ENCODE data around the gene ZNF550. TPM values are rescaled to one million over a fixed set of nuclear protein-coding genes. Genes with fewer than 3 reads are reported as not detected.
A peak's percentile ranks its signal among the peaks of the same experiment; 100 is the strongest.

The ZNF550 gene
- total and polyA plus RNA-seq, 2 of the 13 experiments (the other 11 are each of a cell fraction or from before 2014, with no cell fraction given) = 8.6 to 9.1 TPM

GRCh38 chr19:57566396-57567265, 7.0 kb upstream of the ZNF550 start (continued):
- TF ChIP-seq, protein P1, sequence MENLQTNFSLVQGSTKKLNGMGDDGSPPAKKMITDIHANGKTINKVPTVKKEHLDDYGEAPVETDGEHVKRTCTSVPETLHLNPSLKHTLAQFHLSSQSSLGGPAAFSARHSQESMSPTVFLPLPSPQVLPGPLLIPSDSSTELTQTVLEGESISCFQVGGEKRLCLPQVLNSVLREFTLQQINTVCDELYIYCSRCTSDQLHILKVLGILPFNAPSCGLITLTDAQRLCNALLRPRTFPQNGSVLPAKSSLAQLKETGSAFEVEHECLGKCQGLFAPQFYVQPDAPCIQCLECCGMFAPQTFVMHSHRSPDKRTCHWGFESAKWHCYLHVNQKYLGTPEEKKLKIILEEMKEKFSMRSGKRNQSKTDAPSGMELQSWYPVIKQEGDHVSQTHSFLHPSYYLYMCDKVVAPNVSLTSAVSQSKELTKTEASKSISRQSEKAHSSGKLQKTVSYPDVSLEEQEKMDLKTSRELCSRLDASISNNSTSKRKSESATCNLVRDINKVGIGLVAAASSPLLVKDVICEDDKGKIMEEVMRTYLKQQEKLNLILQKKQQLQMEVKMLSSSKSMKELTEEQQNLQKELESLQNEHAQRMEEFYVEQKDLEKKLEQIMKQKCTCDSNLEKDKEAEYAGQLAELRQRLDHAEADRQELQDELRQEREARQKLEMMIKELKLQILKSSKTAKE (CRISPR knock-in tag; IDR thresholded peaks at IDR 0.05; ENCODE audit: borderline replicate concordance) = no peak
- TF ChIP-seq TEAD2 (CRISPR knock-in tag; IDR thresholded peaks at IDR 0.05) (no peak), ZBTB21 (CRISPR knock-in tag; IDR thresholded peaks at IDR 0.05) (no peak), ZNF431 (CRISPR knock-in tag; IDR thresholded peaks at IDR 0.05; ENCODE audit: borderline replicate concordance, low read depth) (no peak), ZNF513 (CRISPR knock-in tag; conservative IDR thresholded peaks at IDR 0.05) (no peak), ZIK1 (CRISPR knock-in tag; IDR thresholded peaks at IDR 0.05; ENCODE audit: borderline replicate concordance, low read depth) (no peak), XRCC5 (optimal IDR thresholded peaks at IDR 0.05; ENCODE audit: low read length) (peak; percentile 65), ELF4 (CRISPR knock-in tag; IDR thresholded peaks at IDR 0.05; ENCODE audit: borderline replicate concordance) (no peak), STAT5B (CRISPR knock-in tag; IDR thresholded peaks at IDR 0.05) (no peak), ZMYM2 (CRISPR knock-in tag; IDR thresholded peaks at IDR 0.05) (0 out of 2 replicates have a peak, but pooled peaks have one; percentile 26), ZNF383 (CRISPR knock-in tag; IDR thresholded peaks at IDR 0.05; ENCODE audit: borderline replicate concordance) (no peak), ZNF678 (CRISPR knock-in tag; IDR thresholded peaks at IDR 0.05) (no peak), ZNF616 (CRISPR knock-in tag; IDR thresholded peaks at IDR 0.05; ENCODE audit: low read depth) (peak; percentile 100), SMYD3 (CRISPR knock-in tag; IDR thresholded peaks at IDR 0.05) (no peak), GABPA (IDR thresholded peaks at IDR 0.05; ENCODE audit: low read depth, low read length) (no peak), GABPA (CRISPR knock-in tag; IDR thresholded peaks at IDR 0.05; ENCODE audit: low read depth) (no peak), MLLT10 (CRISPR knock-in tag; IDR thresholded peaks at IDR 0.05) (no peak)
- TF ChIP-seq, protein P2, sequence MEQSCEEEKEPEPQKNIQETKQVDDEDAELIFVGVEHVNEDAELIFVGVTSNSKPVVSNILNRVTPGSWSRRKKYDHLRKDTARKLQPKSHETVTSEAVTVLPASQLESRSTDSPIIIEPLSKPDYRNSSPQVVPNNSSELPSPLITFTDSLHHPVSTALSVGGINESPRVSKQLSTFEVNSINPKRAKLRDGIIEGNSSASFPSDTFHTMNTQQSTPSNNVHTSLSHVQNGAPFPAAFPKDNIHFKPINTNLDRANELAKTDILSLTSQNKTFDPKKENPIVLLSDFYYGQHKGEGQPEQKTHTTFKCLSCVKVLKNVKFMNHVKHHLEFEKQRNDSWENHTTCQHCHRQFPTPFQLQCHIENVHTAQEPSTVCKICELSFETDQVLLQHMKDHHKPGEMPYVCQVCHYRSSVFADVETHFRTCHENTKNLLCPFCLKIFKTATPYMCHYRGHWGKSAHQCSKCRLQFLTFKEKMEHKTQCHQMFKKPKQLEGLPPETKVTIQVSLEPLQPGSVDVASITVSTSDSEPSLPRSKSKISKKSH (CRISPR knock-in tag; IDR thresholded peaks at IDR 0.05; ENCODE audit: borderline replicate concordance) = 0 out of 2 replicates have a peak, but pooled peaks have one; percentile 27
- TF ChIP-seq, protein P3, sequence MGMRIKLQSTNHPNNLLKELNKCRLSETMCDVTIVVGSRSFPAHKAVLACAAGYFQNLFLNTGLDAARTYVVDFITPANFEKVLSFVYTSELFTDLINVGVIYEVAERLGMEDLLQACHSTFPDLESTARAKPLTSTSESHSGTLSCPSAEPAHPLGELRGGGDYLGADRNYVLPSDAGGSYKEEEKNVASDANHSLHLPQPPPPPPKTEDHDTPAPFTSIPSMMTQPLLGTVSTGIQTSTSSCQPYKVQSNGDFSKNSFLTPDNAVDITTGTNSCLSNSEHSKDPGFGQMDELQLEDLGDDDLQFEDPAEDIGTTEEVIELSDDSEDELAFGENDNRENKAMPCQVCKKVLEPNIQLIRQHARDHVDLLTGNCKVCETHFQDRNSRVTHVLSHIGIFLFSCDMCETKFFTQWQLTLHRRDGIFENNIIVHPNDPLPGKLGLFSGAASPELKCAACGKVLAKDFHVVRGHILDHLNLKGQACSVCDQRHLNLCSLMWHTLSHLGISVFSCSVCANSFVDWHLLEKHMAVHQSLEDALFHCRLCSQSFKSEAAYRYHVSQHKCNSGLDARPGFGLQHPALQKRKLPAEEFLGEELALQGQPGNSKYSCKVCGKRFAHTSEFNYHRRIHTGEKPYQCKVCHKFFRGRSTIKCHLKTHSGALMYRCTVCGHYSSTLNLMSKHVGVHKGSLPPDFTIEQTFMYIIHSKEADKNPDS (CRISPR knock-in tag; IDR thresholded peaks at IDR 0.05) = no peak

All from HepG2 (cell line).